ENCODE results near the gene CCNB3.
"Not testable (repeated sequence)": the region's sequence is repeated elsewhere in the genome, so short reads cannot be mapped to it uniquely, and the experiment has no call there.

Gene CCNB3, protein sequence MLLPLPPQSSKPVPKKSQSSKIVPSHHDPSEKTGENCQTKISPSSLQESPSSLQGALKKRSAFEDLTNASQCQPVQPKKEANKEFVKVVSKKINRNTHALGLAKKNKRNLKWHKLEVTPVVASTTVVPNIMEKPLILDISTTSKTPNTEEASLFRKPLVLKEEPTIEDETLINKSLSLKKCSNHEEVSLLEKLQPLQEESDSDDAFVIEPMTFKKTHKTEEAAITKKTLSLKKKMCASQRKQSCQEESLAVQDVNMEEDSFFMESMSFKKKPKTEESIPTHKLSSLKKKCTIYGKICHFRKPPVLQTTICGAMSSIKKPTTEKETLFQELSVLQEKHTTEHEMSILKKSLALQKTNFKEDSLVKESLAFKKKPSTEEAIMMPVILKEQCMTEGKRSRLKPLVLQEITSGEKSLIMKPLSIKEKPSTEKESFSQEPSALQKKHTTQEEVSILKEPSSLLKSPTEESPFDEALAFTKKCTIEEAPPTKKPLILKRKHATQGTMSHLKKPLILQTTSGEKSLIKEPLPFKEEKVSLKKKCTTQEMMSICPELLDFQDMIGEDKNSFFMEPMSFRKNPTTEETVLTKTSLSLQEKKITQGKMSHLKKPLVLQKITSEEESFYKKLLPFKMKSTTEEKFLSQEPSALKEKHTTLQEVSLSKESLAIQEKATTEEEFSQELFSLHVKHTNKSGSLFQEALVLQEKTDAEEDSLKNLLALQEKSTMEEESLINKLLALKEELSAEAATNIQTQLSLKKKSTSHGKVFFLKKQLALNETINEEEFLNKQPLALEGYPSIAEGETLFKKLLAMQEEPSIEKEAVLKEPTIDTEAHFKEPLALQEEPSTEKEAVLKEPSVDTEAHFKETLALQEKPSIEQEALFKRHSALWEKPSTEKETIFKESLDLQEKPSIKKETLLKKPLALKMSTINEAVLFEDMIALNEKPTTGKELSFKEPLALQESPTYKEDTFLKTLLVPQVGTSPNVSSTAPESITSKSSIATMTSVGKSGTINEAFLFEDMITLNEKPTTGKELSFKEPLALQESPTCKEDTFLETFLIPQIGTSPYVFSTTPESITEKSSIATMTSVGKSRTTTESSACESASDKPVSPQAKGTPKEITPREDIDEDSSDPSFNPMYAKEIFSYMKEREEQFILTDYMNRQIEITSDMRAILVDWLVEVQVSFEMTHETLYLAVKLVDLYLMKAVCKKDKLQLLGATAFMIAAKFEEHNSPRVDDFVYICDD (N-terminal part only)

DNA sequence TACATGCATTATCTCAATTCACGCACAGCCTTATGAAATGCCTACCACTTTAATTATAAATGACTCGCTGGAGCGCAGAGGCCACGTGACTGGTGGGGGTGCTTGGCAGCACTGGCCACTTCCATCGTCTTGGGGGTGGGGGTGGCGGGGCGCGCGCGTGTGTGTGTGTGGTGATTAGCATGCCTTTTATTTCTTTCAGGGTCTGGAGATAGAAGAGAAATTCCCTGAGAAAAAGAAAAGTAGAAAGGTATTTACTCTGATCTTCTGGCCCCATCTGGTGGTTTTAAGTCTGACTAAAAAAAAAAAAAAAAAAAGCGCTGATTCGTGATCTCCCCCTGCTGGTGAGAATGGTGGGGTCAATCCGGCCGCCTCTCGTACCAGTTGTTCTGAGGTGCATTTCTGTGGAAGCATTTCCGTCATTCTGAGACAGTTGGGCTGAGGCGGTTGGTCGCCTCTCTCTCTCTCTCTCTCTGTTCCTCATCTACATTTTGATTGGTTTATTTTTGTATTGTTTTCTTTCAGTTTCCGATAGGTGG, at the start of gene CCNB3:
Gene CCNB3, plus strand, starts transcription at position 402 of the 536 bp plus-strand sequence. CDS start 80,399 bp downstream, outside the sequence.
- peak; percentile 71 for DNase-seq

DNA sequence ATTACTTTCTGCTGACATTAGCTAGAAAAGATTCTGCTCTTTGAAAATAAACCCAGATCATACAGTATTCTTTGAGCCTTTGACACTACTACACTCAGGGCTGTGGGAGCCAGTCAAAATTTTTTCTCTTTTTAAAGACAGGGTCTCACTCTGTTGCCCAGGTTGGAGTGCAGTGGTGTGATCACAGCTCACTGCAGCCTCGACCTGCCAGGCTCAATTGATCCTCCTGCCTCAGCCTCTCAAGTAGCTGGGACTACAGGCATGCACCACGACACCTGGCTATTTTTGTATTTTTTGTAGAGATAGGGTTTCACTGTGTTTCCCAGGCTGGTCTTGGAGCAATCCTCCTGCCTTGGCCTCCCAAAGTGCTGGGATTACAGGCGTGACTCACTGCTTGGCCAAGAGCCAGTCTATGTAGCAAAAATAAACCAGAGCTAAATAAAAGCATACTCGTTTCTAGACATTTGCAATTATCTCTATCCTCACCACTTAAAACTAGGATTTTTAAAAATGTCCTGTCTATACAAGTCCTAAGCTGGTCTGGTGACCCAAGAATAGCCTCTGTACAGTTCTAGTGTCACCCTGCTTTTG, 46.9 kb upstream of the CCNB3 start:
- DNase-seq = no peak

DNA sequence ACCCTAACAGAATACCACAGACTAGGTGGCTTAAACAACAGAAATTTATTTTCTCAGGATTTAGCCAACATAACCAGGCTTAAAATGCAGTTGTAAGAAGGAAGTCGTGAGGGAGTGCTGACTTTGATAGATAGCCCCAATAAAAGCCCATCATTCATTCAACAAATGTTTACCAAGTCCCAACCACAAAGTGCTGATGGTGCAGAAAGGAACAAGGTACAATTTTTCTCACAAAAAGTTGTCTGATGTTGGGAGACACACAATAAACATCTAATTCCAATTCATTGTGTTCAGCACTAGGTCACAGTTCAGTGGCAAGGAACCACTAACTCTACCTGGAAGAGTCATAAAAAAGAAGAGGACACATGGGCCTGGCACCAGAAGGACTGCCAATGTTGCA, 46.0 kb upstream of the CCNB3 start:
- DNase-seq = no peak

DNA sequence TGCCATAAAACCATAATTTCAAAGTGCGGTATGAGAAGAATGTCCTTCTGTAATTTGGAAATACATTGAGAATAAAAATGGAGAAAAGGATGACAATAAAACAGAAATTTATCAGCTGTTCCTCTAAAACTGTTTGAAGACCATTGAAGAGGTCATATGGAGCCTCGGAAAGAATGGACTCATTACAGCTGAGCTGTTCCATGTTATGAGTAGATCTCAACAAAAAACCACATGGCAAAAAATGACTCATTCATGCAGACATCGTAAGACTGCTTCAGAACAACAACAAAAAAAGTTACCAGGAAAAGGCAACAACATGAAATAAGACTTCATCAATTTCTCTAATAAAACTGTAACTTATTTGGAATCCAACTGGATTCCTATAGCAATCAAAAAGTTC, 43.4 kb upstream of the CCNB3 start:
- DNase-seq = no peak

DNA sequence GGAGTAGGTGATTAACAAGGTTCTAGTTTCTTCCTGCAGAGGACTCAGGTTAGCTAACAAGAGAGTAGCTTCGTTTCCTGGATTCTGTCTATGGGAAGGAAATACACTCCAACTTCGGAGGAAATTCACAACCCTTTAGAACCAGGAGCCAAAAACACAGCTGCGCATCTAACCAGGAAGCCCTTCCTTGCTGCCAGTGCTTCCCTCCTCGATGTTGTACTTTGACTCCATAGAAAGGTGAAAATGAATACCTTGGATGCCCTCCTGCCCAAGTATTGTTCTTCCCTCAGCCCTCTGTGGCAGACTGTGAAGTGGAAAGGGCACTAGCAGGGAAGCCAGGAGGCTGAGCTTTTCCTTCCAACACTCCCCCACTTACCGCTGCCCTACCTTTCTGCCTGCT, 38.8 kb upstream of the CCNB3 start:
- no peak for DNase-seq

DNA sequence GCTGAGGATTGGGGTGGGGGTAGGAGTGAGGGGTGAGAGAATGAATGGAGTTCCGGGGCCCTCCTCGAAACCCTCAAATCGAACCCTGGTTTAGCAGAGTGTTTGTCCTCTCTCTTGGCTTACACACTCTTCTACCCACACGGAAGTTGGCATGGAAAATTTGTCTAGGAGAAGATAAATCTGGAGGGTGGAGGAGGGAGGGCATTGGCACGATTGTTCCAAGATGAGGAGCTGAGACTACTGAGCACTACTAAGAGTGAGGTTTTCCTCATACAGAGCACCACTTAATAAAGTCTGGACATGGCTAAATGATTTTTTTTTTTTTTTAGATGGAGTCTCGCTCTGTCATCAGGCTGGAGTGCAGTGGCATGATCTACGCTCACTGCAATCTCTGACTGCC, 37.2 kb upstream of the CCNB3 start:
- no peak for DNase-seq

DNA sequence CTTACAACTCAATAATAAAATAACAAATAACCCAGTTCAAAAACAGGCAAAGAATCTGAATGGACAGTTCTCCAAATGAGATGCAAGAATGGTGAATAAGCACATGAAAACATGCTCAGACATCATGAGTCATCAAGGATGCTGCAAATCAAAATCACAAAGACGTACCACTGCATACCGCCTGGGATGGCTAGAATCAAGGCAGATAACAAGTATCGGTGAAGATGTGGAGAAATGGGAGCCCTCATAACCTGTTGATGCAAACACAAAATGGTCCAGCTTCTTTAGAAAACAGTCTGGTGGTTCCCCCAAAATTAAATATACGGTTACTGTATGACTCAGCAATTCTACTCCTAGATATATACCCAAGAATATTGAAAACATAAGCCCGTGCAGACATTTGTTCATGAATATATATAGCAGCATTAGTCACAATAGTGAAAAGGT, 36.3 kb upstream of the CCNB3 start:
- DNase-seq = peak; percentile 6

DNA sequence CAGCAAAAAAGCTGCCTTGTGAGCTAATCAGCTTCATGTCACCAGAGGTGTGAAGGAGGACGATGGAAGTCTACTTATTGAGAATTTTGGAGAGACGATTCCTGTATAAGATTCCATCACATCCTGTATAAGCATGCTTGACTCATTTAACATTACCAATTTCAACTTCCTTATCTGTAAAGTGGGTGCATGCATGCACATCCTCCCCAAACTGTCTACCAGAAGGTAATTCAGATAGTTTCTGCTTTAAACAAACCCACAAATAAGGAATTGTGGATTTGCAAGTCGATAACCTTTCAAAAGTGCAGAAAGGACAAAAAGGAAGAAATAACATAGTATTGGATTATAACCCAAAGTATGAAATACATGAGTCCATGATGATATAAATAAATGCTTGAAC, 34.8 kb upstream of the CCNB3 start:
- DNase-seq = no peak

DNA sequence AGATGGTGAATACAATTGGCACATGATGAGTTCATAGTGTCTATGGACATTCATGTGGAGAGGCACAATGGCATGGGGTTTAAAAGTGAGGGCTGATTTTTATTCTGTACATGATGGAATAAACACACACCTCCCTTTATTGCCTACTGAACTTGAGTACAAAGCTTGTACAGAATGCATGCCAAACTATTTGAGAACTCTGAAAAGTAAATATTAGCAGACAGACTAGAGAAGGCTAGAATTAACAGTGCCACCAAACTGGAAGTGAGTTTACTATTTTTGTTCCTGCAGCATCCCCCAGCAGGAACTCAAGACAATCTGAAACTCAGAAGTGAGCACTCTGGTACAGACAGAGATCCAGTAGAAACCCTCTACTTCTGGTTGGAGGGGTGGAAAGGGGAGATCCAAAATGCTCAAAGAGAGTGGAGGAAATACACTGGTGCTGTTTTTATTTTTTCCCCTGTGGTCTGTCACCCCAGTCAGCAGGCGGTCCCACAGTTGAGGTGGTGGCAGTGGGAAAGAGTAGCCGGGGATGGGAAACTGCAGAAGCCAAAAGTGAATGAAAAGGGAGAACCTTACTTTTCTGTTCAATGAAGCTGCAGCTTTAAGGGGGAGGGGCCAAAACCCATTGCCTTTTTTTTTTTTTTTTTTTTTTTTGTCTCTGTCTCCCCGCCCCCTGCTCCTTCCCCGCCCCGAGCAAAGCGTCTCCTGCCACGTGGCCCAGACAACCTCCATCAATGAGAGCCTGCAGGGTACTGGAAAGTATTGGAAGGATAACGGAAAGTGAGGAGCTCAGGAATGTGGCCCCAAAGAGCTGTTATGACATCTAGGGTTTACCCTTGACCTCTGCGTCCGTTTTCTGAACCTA, 24.3 kb upstream of the CCNB3 start:
- no peak for DNase-seq

DNA sequence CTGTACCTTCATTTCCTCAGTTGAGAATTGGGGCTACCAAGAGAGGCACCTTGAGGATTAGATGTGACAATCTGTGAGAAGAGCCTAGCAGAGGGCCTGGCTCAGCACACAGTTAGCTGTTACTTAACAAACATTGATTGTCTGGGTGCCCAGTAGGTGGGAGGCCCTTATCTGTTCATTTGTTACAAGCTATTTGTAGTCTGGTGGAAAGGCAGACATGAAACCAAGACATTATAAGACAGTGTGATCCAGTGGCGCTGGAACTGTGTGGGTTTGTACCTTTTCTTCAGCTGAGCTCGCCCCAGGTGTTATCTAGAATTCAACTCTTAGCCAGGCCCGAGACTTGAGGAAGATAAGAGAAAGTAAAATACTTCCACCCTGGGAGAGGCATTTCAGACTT, 20.7 kb upstream of the CCNB3 start:
- no peak for DNase-seq

DNA sequence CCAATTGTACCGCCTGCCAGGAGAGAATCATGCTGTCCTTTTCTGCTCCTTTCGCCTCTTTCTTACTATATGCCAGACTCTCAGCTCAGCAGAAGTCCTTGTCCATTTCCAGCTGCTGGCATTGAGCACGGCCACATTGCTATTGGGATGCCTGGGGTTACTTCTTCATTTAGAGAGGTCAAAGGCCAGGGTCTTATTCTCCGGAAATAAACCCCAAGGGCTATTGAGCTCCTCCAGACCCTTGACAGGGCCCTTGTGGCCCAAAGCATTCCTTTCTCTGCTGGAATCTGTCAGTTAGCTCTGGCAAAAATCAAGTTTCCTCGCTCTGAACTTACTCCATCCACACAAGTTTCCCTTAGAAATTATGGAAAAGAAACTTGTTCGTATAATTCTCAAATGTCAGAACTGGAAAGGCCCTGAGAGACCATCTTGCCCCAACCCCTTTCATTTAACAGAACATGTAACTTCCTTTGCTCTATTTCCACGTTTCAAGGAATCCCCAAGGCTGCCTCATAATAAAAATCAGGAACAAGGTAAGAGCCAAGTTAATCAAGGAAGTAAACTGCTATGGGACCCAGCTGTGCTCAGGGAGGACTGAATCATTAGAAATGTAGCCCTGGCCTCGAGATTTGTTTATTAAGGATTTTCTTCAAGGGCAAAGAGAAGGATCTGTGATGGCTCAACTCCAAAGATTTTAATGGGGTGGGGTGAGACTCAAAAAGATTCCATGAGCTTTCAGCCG, 15.5 kb upstream of the CCNB3 start:
- DNase-seq = no peak

DNA sequence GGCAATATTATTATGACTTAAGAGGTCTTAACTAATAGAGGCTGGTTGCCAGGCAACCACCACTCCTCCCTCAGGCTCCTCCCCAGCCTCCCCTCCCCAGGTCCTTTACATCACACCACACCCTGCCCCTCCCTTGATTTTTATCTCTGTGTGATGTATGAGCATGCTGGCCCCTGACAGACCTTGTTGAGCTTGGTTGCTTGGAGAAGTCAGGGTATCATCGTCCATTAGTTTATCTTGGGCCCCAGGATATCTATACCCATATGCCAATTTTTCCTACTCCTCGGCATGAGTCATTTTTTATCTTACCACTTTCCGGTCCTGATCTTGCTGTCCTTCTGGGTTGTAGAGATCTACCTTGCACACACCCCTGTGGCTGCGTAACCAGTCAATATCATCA, 6.2 kb upstream of the CCNB3 start:
- no peak for DNase-seq

DNA sequence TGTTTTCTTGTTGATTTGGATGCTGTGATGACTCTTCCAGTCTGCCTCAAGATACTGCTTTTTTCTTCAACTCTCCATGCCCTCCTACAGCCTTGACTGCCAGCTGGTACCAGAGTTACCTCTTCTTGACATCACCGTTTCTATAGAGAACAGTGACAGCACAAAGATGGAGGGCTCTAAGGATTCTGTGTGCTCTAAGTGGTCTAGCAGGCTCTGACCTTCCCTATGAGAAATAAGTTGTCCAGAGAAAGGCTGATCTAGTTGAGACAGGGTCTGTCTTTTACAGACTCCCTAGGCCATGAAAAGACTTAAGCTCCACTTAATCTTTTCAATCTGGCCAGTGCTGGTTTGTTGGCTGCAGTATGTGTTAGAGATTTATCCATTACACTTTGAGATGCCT, 3.7 kb upstream of the CCNB3 start, which contains the start of gene AKAP4:
Gene AKAP4, minus strand, starts transcription at position 101 of the 400 bp plus-strand sequence. CDS start 118 bp downstream, outside the sequence.
- DNase-seq = no peak

DNA sequence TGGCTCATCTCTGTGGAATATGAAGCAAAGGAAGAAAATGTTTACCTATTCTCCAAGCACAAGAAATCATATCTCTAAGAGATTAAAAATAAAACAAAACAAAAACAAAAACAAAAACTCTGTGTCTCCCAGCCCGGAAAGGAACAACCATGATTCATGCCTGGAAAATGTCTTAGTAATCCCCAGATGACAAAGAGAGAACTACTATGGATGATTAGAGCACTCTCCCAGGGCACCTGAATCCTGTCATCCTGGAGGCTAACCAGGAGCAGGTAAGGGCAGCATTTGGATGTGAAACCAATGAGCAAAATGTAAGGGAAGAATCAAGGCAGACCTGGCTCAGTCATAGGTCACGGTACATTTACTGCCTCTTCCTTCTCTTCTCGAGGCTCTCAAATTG, 2.0 kb upstream of the CCNB3 start:
- no peak for DNase-seq

DNA sequence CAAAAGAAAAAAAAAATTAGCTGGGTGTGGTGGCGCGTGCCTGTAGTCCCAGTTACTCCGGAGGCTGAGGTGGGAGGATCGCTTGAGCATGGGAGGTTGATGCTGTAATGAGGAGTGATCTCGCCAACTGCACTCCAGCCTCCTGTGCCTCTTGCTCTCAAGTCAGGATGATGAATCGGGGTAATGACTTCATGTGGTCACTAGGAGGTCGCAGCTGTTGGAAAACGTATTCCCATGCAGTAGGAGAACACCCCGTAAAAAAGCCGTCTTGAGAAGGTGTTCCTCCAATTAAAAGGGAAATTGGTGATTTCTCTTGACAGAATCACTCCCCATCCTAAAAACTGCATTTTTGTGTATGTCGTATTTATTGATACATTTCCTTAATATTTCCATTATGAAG, 2.2 kb downstream of the CCNB3 start:
- DNase-seq = no peak

DNA sequence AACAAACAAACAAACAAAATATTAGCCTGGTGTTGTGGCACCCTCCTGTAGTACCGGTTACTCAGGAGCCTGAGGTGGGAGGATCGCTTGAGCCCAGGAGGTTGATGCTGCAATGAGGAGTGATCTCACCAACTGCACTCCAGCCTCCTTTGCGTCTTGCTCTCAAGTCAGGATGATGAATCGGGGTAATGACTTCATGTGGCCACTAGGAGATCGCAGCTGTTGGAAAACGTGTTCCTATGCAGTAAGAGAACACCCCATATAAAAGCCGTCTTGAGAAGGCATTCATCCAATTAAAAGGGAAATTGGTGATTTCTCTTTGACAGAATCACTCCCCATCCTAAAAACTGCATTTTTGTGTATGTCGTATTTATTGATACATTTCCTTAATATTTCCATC, 6.9 kb downstream of the CCNB3 start:
- peak; percentile 1 for DNase-seq

DNA sequence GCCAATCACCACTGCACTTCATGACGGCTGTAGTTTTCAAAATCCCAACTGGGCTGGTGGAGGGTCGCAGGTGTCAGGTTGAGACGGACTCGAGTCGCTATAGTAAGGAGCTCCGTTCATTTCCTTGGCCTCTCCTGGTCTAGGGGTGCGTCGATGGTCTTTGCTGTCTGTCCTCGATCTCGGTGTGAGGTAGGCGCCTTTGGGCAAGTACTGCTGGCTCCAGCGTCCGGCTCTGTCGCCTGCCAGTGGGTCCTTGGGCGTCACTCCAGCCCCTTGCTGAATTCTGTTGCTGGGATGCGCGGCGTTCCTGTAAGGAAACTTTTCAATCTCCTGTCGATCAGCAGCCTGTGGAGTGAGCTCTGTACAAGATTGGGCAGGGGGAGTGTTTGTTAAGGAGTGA, 76.7 kb downstream of the CCNB3 start:
- DNase-seq = no peak

DNA sequence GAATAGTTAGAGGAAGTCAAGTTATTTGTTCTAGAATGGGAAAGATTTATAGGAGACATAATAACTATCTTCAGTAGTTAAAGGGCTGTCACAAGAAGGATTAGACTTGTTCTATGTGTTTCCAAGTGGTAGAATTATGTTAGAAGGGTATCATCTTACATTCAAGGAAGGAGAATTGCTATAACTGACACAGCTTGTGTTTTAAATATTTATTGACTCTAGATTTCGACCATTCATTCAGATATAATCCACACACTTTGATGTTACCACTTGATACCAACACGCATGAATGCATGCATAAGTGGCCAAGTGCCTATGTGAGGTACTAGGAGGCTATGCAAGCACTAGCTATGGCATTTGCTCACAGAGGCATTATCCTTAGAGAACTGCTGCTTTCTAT, 122.7 kb downstream of the CCNB3 start:
- no peak for DNase-seq

DNA sequence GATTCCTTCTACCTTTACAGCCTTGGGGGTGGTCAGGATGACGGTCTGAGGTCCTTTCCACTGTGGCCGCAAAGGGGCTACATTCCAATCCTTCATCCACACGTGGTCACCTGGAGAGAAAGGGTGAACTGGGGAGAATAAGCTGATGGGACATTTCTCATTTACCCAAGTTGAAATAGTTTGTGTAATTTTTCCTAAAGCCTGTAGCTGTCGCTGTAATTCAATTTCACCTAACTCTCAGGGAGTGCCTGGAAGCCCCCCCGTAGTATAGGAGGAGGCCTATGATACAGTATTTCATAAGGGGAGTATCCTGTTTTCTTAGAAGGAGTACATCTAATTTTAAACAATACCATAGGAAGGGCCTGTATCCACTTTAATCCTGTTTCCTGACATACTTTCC, 128.1 kb downstream of the CCNB3 start:
- not testable (repeated sequence) for DNase-seq

DNA sequence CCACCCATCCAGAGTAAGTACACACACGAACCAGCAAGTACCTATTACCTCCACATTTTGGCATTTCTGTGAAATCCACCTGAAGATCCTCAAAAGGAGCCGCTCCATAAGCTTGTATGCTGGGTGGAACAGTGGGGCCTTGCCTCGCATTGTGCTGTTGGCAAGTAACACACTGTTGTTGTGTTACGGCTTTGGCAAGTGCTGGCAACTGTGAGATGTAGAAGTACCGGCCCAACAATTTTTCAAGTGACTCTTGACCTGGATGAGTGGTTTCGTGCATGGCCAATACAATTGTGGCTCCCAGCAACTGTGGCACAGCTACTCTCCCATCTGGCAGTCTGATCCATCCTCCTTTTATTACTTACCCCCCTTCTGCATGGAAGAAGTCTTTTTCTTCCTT, 128.7 kb downstream of the CCNB3 start:
- DNase-seq = no peak

DNA sequence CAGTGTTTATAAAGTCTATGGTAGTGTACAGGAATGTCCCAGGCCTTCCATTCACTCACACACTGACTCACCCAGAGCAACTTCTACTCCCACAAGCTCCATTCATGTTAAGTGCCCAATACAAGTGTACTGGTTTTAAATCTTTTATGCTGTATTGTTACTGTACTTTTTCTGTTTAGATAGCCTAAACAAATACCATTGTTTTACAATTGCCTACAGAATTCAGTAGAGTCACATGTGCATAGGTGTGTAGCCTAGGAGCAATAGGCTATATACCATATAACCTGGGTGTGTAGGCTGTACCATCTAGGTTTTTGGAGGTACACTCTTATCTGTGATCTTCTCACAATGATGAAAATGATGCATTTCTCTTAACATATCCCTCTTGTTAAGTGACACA, 139.4 kb downstream of the CCNB3 start:
- no peak for DNase-seq
